Measurements from ENCODE around the gene KLHL29. TPM values are rescaled to one million over a fixed set of nuclear protein-coding genes. Genes with fewer than 3 reads are reported as not detected.

The KLHL29 gene
- total and polyA plus RNA-seq, 2 donors (not counting 3 experiments of a cell fraction or from before 2014, with no cell fraction given) = 4.6 to 12.7 TPM

DNA sequence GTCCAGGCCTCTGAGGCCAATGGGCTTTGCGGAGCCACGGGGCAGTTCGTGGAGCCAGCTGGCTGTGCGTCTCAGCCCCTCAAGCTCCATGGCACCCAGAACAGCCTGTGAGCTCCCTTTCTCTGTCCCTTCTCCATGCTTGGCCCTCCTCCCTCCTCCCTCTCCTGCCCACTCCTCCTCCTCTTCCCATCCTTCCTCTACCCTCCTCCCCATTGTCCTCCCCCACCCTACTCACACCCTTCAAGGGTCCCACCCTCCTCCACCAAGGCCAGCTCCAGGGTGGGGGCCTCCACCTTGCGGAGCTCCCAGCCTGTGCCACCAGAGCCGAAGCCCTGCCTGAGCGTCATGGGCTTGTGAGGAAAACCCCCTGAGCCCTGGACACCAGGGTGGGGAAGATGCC, 273.0 kb downstream of the KLHL29 start:
- no peak for DNase-seq (ENCODE audit: low read depth, low spot score)
- Histone ChIP-seq H3K36me3 (ENCODE audit: control insufficient read depth in 2 of 2, extremely low read depth in 1 of 2, insufficient read depth in 2 of 2, low read length in 2 of 2) (no peaks in the 10 kb centered on the region), H3K4me1 (ENCODE audit: control insufficient read depth, extremely low read depth, insufficient read depth, low read length) (no peaks in the 10 kb centered on the region), H3K27ac (ENCODE audit: insufficient read depth, low read depth, low read length) (no peak overlapping the region), H3K9me1 (replicated peaks; ENCODE audit: control insufficient read depth, extremely low read depth, insufficient read depth, low read length) (no peaks in the 10 kb centered on the region), H3K4me3 (replicated peaks in 1 of 3; ENCODE audit: insufficient read depth in 1 of 3, low read depth in 1 of 3, low read length in 3 of 3) (no peak overlapping the region), H3K9ac (replicated peaks; ENCODE audit: extremely low read depth, insufficient read depth, low read length) (no peak overlapping the region), H3K4me2 (ENCODE audit: insufficient read depth, low read length) (no peak overlapping the region), H3K9me3 (replicated peaks; ENCODE audit: control insufficient read depth, insufficient read depth, low read length) (no peaks in the 10 kb centered on the region), H4K20me1 (replicated peaks; ENCODE audit: control insufficient read depth, extremely low read depth, insufficient read depth, low read length) (no peaks in the 10 kb centered on the region), H3K27me3 (ENCODE audit: control insufficient read depth in 2 of 2, insufficient read depth in 2 of 2, low read length in 2 of 2) (peaks cover under 1 to 2% of the 10 kb centered on the region in 2 experiments), H2AFZ (ENCODE audit: low read depth, low read length) (no peak overlapping the region), H3K79me2 (ENCODE audit: control insufficient read depth, insufficient read depth, low read length) (no peaks in the 10 kb centered on the region)
- TF ChIP-seq POLR2AphosphoS5 (IDR thresholded peaks at IDR 0.05; ENCODE audit: insufficient read depth, low read depth, low read length) (no peak), GATA2 (IDR thresholded peaks at IDR 0.05; ENCODE audit: insufficient read depth, insufficient read length, low read depth, low read length) (no peak), JUN (IDR thresholded peaks at IDR 0.05; ENCODE audit: borderline replicate concordance, insufficient read depth, insufficient read length, low read depth) (no peak), EZH2 (IDR thresholded peaks at IDR 0.05; ENCODE audit: borderline replicate concordance, low read depth, low read length, severe bottlenecking) (no peak)
- TF ChIP-seq, protein P1, sequence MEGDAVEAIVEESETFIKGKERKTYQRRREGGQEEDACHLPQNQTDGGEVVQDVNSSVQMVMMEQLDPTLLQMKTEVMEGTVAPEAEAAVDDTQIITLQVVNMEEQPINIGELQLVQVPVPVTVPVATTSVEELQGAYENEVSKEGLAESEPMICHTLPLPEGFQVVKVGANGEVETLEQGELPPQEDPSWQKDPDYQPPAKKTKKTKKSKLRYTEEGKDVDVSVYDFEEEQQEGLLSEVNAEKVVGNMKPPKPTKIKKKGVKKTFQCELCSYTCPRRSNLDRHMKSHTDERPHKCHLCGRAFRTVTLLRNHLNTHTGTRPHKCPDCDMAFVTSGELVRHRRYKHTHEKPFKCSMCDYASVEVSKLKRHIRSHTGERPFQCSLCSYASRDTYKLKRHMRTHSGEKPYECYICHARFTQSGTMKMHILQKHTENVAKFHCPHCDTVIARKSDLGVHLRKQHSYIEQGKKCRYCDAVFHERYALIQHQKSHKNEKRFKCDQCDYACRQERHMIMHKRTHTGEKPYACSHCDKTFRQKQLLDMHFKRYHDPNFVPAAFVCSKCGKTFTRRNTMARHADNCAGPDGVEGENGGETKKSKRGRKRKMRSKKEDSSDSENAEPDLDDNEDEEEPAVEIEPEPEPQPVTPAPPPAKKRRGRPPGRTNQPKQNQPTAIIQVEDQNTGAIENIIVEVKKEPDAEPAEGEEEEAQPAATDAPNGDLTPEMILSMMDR (IDR thresholded peaks at IDR 0.05; ENCODE audit: extremely low read depth in 1 of 2, insufficient read depth in 1 of 2, low read depth in 1 of 2, low read length in 2 of 2) = no peak
- ChIA-PET CTCF (interaction anchor here (0.9 kb wide), 1 partner anchor 41 kb away, joined by 3 read pairs; no protein-coding TSS in a partner anchor), POLR2A (no interaction called here)
- dilution Hi-C loops (cut with MboI; ENCODE audit: extremely low pct_ligation_motif_present, low sequenced_read_pairs) (no loop called here), intact Hi-C loops (cut with micrococcal nuclease) (no loop called here)
- no TSS peak for BruUV-seq (replicated peaks)
- no peak for FAIRE-seq

DNA sequence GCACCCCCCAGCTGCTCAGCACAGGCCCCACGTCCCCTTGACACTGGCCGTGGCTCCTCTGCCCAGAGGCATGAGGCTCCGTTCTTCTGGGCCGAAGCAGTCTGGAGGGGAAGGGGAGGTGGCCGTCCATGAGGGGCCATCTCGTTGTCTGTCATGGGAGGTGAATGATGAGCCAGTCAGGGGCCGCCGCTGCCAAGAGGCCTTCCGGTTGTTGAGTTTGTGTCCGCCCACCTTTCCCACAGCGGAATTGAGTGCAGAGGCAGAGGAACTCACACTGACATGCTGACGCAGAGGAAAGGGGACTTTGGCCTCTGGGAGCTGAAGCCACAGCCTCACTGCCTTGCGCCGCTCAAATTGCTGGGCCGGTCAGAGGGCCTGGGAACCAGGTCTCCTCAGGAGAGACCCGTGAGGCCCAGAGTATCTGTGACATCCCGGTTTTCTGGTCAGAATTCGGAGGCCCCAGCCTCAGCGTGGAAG, 273.5 kb downstream of the KLHL29 start:
- Histone ChIP-seq H3K4me2 (ENCODE audit: insufficient read depth, low read length) (no peak overlapping the region), H3K9me3 (replicated peaks; ENCODE audit: control insufficient read depth, insufficient read depth, low read length) (no peaks in the 10 kb centered on the region), H3K79me2 (ENCODE audit: control insufficient read depth, insufficient read depth, low read length) (no peaks in the 10 kb centered on the region), H3K4me3 (replicated peaks in 1 of 3; ENCODE audit: insufficient read depth in 1 of 3, low read depth in 1 of 3, low read length in 3 of 3) (no peak overlapping the region), H4K20me1 (replicated peaks; ENCODE audit: control insufficient read depth, extremely low read depth, insufficient read depth, low read length) (no peaks in the 10 kb centered on the region), H3K4me1 (ENCODE audit: control insufficient read depth, extremely low read depth, insufficient read depth, low read length) (no peaks in the 10 kb centered on the region), H3K36me3 (ENCODE audit: control insufficient read depth in 2 of 2, extremely low read depth in 1 of 2, insufficient read depth in 2 of 2, low read length in 2 of 2) (no peaks in the 10 kb centered on the region), H3K9ac (replicated peaks; ENCODE audit: extremely low read depth, insufficient read depth, low read length) (no peak overlapping the region), H2AFZ (ENCODE audit: low read depth, low read length) (no peak overlapping the region), H3K9me1 (replicated peaks; ENCODE audit: control insufficient read depth, extremely low read depth, insufficient read depth, low read length) (no peaks in the 10 kb centered on the region), H3K27me3 (ENCODE audit: control insufficient read depth in 2 of 2, insufficient read depth in 2 of 2, low read length in 2 of 2) (peaks cover 2 to 3% of the 10 kb centered on the region in 2 experiments), H3K27ac (ENCODE audit: insufficient read depth, low read depth, low read length) (no peak overlapping the region)
- no peak for FAIRE-seq
- ChIA-PET CTCF (no interaction called here), POLR2A (no interaction called here)
- intact Hi-C loops (cut with micrococcal nuclease) = no loop called here
- dilution Hi-C loops (cut with MboI; ENCODE audit: extremely low pct_ligation_motif_present, low sequenced_read_pairs) = no loop called here
- TF ChIP-seq JUN (IDR thresholded peaks at IDR 0.05; ENCODE audit: borderline replicate concordance, insufficient read depth, insufficient read length, low read depth) (no peak), POLR2AphosphoS5 (IDR thresholded peaks at IDR 0.05; ENCODE audit: insufficient read depth, low read depth, low read length) (no peak), EZH2 (IDR thresholded peaks at IDR 0.05; ENCODE audit: borderline replicate concordance, low read depth, low read length, severe bottlenecking) (no peak), MYC (IDR thresholded peaks at IDR 0.05; ENCODE audit: low read depth, low read length) (no peak), FOS (IDR thresholded peaks at IDR 0.05; ENCODE audit: borderline replicate concordance, insufficient read depth, low read length) (no peak), GATA2 (IDR thresholded peaks at IDR 0.05; ENCODE audit: insufficient read depth, insufficient read length, low read depth, low read length) (no peak), POLR2A (IDR thresholded peaks at IDR 0.05; ENCODE audit: low read depth, low read length) (no peak)
- TF ChIP-seq, protein P2, sequence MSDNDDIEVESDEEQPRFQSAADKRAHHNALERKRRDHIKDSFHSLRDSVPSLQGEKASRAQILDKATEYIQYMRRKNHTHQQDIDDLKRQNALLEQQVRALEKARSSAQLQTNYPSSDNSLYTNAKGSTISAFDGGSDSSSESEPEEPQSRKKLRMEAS (IDR thresholded peaks at IDR 0.05; ENCODE audit: insufficient read depth, insufficient read length) = no peak
- TF ChIP-seq, protein P1 (IDR thresholded peaks at IDR 0.05; ENCODE audit: extremely low read depth in 1 of 2, insufficient read depth in 1 of 2, low read depth in 1 of 2, low read length in 2 of 2) = no peak
- no TSS peak for BruUV-seq (replicated peaks)
- DNase-seq (ENCODE audit: low read depth, low spot score) = no peak

Measured in endothelial cell of umbilical vein (primary cell).